ENCODE data around the gene TAS1R1.

Gene TAS1R1

GRCh38 chr1:6627031-6627430 lies 71.9 kb downstream of the TAS1R1 start:
- Histone ChIP-seq H3K9me3 (ENCODE audit: control insufficient read depth, low read length) (no peaks in the 10 kb centered on the region), H3K27ac (ENCODE audit: low read depth, low read length, severe bottlenecking) (no peak overlapping the region), H3K4me3 (ENCODE audit: extremely low read depth, insufficient read depth, low read length, poor library complexity, severe bottlenecking) (no peak overlapping the region), H3K4me1 (ENCODE audit: control insufficient read depth, insufficient read depth, low read length, poor library complexity, severe bottlenecking) (peaks cover 19% of the 10 kb centered on the region), H3K36me3 (ENCODE audit: control insufficient read depth, insufficient read depth, low read length) (peaks cover 74% of the 10 kb centered on the region)
- WGBS, 2 experiments (ENCODE audit: insufficient coverage in 2 of 2), result 94% methylated on average over 8 to 9 of the region's 9 CpGs

- Histone ChIP-seq H3K4me1 (ENCODE audit: control insufficient read depth, insufficient read depth, low read length, poor library complexity, severe bottlenecking) (peaks cover 11% of the 10 kb centered on the region), H3K27ac (ENCODE audit: low read depth, low read length, severe bottlenecking) (no peak overlapping the region), H3K4me3 (ENCODE audit: extremely low read depth, insufficient read depth, low read length, poor library complexity, severe bottlenecking) (no peak overlapping the region), H3K36me3 (ENCODE audit: control insufficient read depth, insufficient read depth, low read length) (peaks cover 73% of the 10 kb centered on the region), H3K9me3 (ENCODE audit: control insufficient read depth, low read length) (no peaks in the 10 kb centered on the region)
- WGBS, 2 experiments (ENCODE audit: insufficient coverage in 2 of 2), result 93% methylated on average over 17 to 21 of the region's 21 CpGs
These were observed 72.9 kb downstream of the TAS1R1 start for GRCh38 chr1:6627841-6628545.

- 94 to 97% methylated on average over 7 to 10 of the region's 12 CpGs for WGBS, 2 experiments (ENCODE audit: insufficient coverage in 2 of 2)
- peaks cover 73% of the 10 kb centered on the region for H3K36me3 ChIP-seq (ENCODE audit: control insufficient read depth, insufficient read depth, low read length)
These were observed 73.9 kb downstream of the TAS1R1 start for GRCh38 chr1:6628971-6629479.

More at GRCh38 chr1:6628971-6629479, 73.9 kb downstream of the TAS1R1 start:
- H3K27ac ChIP-seq (ENCODE audit: low read depth, low read length, severe bottlenecking), result no peak overlapping the region
- H3K9me3 ChIP-seq (ENCODE audit: control insufficient read depth, low read length), result no peaks in the 10 kb centered on the region
- H3K4me1 ChIP-seq (ENCODE audit: control insufficient read depth, insufficient read depth, low read length, poor library complexity, severe bottlenecking), result peaks cover 3% of the 10 kb centered on the region
- no peak overlapping the region for H3K4me3 ChIP-seq (ENCODE audit: extremely low read depth, insufficient read depth, low read length, poor library complexity, severe bottlenecking)
